Endothelial cell of umbilical vein (primary cell): ENCODE results near the gene SIRPA. TPM values are rescaled to one million over a fixed set of nuclear protein-coding genes. Genes with fewer than 3 reads are reported as not detected.

Source experiments
- BruUV-seq: library from RNA; stranded (reverse); fragments of 400-500 nt; replicated peaks from 2 replicates; lab custom pipeline; 2021; lab: Mats Ljungman, UMichigan
- CTCF ChIA-PET: fragments of 300-600, 350-600 bp; sonication (Branson Sonifier 250); formaldehyde crosslinking; loops from one replicate; lab custom pipeline; 2021; ENCODE audit warnings: antibody characterized with exemption, inconsistent platforms; lab: Charles Lee
- POLR2A ChIA-PET: fragments of 300-600, 350-600 bp; sonication (Branson Sonifier 250); formaldehyde crosslinking; loops from one replicate; lab custom pipeline; 2021; ENCODE audit warnings: antibody characterized with exemption, inconsistent platforms; lab: Charles Lee
- DNase-seq: peaks from one replicate; pipeline ENCODE4 v3.0.0-alpha.2; 2011; ENCODE audit warnings: low read depth, low spot score
- FAIRE-seq: peaks from 2 replicates; lab custom pipeline; 2011; peaks lifted over from hg19 to GRCh38; lab: Jason Lieb, UNC
- H2AFZ ChIP-seq: 2 replicates; pipeline ENCODE4 v1.6.0; 2012; ENCODE audit warnings: low read depth, low read length, control low read depth, inconsistent platforms
- H3K27ac ChIP-seq: 2 replicates; pipeline ENCODE4 v1.5.1; 2011; ENCODE audit warnings: low read depth, mild to moderate bottlenecking, control low read depth, low read length, moderate library complexity; ENCODE audit not compliant: insufficient read depth
- H3K27me3 ChIP-seq, 2 experiments: 2 replicates each; pipeline versions ENCODE4 v1.6.0 to v1.6.1; 2011; ENCODE audit warnings: low read length in 2 of 2, mixed read lengths in 1 of 2; ENCODE audit not compliant: control insufficient read depth in 2 of 2, insufficient read depth in 2 of 2
- H3K36me3 ChIP-seq, 2 experiments: 2 replicates in 1 of 2; 3 replicates in 1 of 2; pipeline ENCODE4 v1.5.1; 2011; ENCODE audit warnings: low read length in 2 of 2, mild to moderate bottlenecking in 1 of 2, moderate library complexity in 1 of 2; ENCODE audit not compliant: control insufficient read depth in 2 of 2, insufficient read depth in 2 of 2; ENCODE audit errors: extremely low read depth in 1 of 2
- H3K4me1 ChIP-seq: 3 replicates; pipeline ENCODE4 v1.5.1; 2011; ENCODE audit warnings: mild to moderate bottlenecking, low read length; ENCODE audit not compliant: control insufficient read depth, insufficient read depth; ENCODE audit errors: extremely low read depth
- H3K4me2 ChIP-seq: 2 replicates; pipeline ENCODE4 v1.6.1; 2011; ENCODE audit warnings: low read length, control low read depth, mixed read lengths; ENCODE audit not compliant: insufficient read depth
- H3K4me3 ChIP-seq, 3 experiments: fragments of 200-600 bp in 1 of 3; sonication (generic), shearing (Covaris generic) in 1 of 3; replicated peaks in 1 of 3; 2 replicates each; pipeline ENCODE4 v1.5.1; 2011 to 2016; ENCODE audit warnings: control low read depth in 3 of 3, low read length in 3 of 3, mild to moderate bottlenecking in 2 of 3, inconsistent platforms in 1 of 3, low read depth in 1 of 3, moderate library complexity in 1 of 3; ENCODE audit not compliant: insufficient read depth in 1 of 3
- H3K79me2 ChIP-seq: 2 replicates; pipeline ENCODE4 v1.6.0; 2012; ENCODE audit warnings: low read length, inconsistent platforms; ENCODE audit not compliant: control insufficient read depth, insufficient read depth
- H3K9ac ChIP-seq: replicated peaks from 2 replicates; pipeline ENCODE3; 2011; ENCODE audit warnings: low read length, control low read depth; ENCODE audit not compliant: insufficient read depth; ENCODE audit errors: extremely low read depth
- H3K9me1 ChIP-seq: replicated peaks from 3 replicates; pipeline ENCODE4 v1.6.0; 2011; ENCODE audit warnings: mild to moderate bottlenecking, low read length; ENCODE audit not compliant: control insufficient read depth, insufficient read depth; ENCODE audit errors: extremely low read depth
- H3K9me3 ChIP-seq: replicated peaks from 2 replicates; pipeline ENCODE4 v1.5.1; 2012; ENCODE audit warnings: low read length, inconsistent platforms; ENCODE audit not compliant: control insufficient read depth, insufficient read depth
- H4K20me1 ChIP-seq: replicated peaks from 2 replicates; pipeline ENCODE3; 2011; ENCODE audit warnings: mild to moderate bottlenecking, low read length; ENCODE audit not compliant: control insufficient read depth, insufficient read depth; ENCODE audit errors: extremely low read depth
- EZH2 ChIP-seq: IDR thresholded peaks from 2 replicates; pipeline ENCODE4 v1.6.1; 2012; ENCODE audit warnings: borderline replicate concordance, low read depth, mild to moderate bottlenecking, moderate library complexity, low read length, inconsistent platforms; ENCODE audit not compliant: severe bottlenecking
- FOS ChIP-seq: IDR thresholded peaks from 2 replicates; pipeline ENCODE4 v1.6.1; 2011; ENCODE audit warnings: mild to moderate bottlenecking, low read length, moderate library complexity, borderline replicate concordance; ENCODE audit not compliant: insufficient read depth
- GATA2 ChIP-seq: IDR thresholded peaks from 2 replicates; pipeline ENCODE4 v1.7.0; 2011; ENCODE audit warnings: low read depth, mild to moderate bottlenecking, moderate library complexity, mixed read lengths, low read length; ENCODE audit not compliant: insufficient read length, insufficient read depth
- JUN ChIP-seq: IDR thresholded peaks from 2 replicates; pipeline ENCODE4 v1.6.1; 2011; ENCODE audit warnings: borderline replicate concordance, low read depth; ENCODE audit not compliant: insufficient read length, insufficient read depth
- MYC ChIP-seq: IDR thresholded peaks from one replicate; pipeline ENCODE4 v1.6.1; 2011; ENCODE audit warnings: mild to moderate bottlenecking, low read depth, low read length
- POLR2A ChIP-seq: IDR thresholded peaks from 2 replicates; pipeline ENCODE4 v1.6.1; 2012; ENCODE audit warnings: low read depth, mild to moderate bottlenecking, control low read depth, low read length
- POLR2AphosphoS5 ChIP-seq: IDR thresholded peaks from 2 replicates; pipeline ENCODE4 v1.6.1; 2012; ENCODE audit warnings: low read depth, mild to moderate bottlenecking, control low read depth, low read length, moderate library complexity; ENCODE audit not compliant: insufficient read depth
- dilution Hi-C: fragments of 300-500 bp; cut with MboI; formaldehyde crosslinking; loops from one replicate; pipeline ENCODE4 v1.15.0; 2019; ENCODE audit warnings: low sequenced_read_pairs; ENCODE audit not compliant: extremely low pct_ligation_motif_present
- intact Hi-C: fragments of 100-400 bp; cut with micrococcal nuclease; formaldehyde crosslinking; loops from one replicate; pipeline ENCODE4 v1.10.0; 2022
- polyA plus RNA-seq, 4 experiments: library from polyadenylated mRNA; depleted of rRNA in 3 of 4; stranded (reverse) in 3 of 4; unstranded in 1 of 4; fragments of >200 nt; gene quantifications; 2 replicates each; pipeline versions ENCODE4 v1.2.1 to v1.2.3, GENCODE V29; 2011 to 2012; ENCODE audit warnings: missing spikeins in 1 of 4
- total RNA-seq: library from RNA; stranded (reverse); gene quantifications from 2 replicates; pipeline ENCODE4 v1.2.3, GENCODE V29; 2021
- TF ChIP-seq, protein P1 (sequence below), 2 donors: IDR thresholded peaks; 1 replicate in 1 of 2; 2 replicates in 1 of 2; pipeline ENCODE4 v1.5.1; 2011; ENCODE audit warnings: low read length in 2 of 2, mild to moderate bottlenecking in 2 of 2, moderate library complexity in 2 of 2, control low read depth in 1 of 2, inconsistent platforms in 1 of 2, low read depth in 1 of 2; ENCODE audit not compliant: insufficient read depth in 1 of 2; ENCODE audit errors: extremely low read depth in 1 of 2
- TF ChIP-seq, protein P2 (sequence below): IDR thresholded peaks from 2 replicates; pipeline ENCODE4 v1.6.1; 2011; ENCODE audit not compliant: insufficient read depth, insufficient read length

The SIRPA gene
- total and polyA plus RNA-seq, 2 donors (not counting 3 experiments of a cell fraction or from before 2014, with no cell fraction given) = 29.9 to 59.2 TPM

DNA sequence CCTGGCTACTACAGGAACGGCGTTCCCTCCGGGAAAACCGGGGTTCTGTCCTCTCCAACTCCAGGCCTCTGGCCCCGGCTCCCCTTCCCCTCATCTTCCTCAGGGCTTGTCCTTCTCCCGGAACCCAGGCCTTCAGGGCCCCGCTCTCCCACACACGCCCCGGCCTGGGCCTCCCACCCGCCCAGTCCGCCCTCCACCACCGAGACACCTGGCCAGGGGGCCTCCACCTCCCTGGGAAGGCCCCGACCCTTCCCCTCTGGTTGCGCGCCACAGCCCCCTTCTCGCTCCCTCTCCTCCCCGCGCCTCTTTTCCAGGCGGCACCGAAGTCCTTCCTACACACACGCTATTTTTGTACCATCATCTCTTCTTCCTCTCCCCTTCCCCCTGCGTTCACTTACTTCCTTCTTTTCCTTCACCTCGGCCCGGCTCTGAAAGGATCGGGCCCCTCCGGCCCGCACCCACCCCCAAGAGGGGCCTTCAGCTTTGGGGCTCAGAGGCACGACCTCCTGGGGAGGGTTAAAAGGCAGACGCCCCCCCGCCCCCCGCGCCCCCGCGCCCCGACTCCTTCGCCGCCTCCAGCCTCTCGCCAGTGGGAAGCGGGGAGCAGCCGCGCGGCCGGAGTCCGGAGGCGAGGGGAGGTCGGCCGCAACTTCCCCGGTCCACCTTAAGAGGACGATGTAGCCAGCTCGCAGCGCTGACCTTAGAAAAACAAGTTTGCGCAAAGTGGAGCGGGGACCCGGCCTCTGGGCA lies 1.3 kb upstream of the SIRPA start:
- Histone ChIP-seq H3K27me3 (no peaks in the 10 kb centered on the region), H3K4me2 (peak overlapping the region; percentile 38), H3K36me3 (no peaks in the 10 kb centered on the region), H3K9ac (peak overlapping the region; percentile 44), H3K4me1 (peaks cover 8% of the 10 kb centered on the region), H3K9me3 (no peaks in the 10 kb centered on the region), H3K9me1 (no peaks in the 10 kb centered on the region), H3K27ac (peak overlapping the region; percentile 68), H4K20me1 (no peaks in the 10 kb centered on the region), H2AFZ (peak overlapping the region; percentile 39), H3K4me3 (peak overlapping the region; percentile 25 to 70 (median 53)), H3K79me2 (peaks cover 21% of the 10 kb centered on the region)
- BruUV-seq = no TSS peak
- intact Hi-C loops = loop anchor here (10.0 kb wide), 2 partner anchors 211 to 389 kb away; partner anchors contain the start of gene STK35
- TF ChIP-seq POLR2A = no peak
- TF ChIP-seq POLR2AphosphoS5 = peak; percentile 13
- POLR2A ChIA-PET = no interaction called here
- no peak for DNase-seq
- dilution Hi-C loops = no loop called here
- CTCF ChIA-PET = interaction anchor here (1.0 to 1.3 kb wide), 3 partner anchors 92 to 278 kb away, joined by 3 to 6 read pairs (median 4); no protein-coding TSS in a partner anchor
- FAIRE-seq = peak; percentile 66

DNA sequence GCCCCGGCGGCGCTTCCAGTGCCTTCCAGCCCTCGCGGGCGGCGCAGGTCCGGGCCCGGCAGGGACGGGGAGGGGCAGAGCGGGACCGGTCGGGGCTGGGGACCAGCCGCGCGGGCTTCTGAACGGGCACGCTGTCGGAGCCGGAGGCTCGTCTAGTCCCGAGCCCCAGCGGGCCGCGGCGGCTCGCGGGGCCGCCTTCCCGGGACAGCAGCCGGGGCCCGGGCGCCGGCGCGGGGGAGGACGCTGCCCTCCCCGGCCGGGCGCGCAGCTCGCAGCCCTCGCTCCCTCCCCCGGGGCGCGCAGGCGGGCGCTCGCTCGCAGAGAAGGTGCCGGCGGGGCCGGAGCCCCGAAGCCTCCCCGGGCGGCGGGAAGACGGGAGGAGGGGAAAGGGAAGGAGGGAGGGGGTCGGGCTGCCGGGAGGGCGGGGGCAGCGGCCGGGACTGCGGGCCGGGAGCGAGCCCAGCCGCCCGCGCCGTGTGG lies 696 bp upstream of the SIRPA start:
- Histone ChIP-seq H3K79me2 (peaks cover 21% of the 10 kb centered on the region), H3K36me3 (no peaks in the 10 kb centered on the region), H3K27me3 (no peaks in the 10 kb centered on the region), H3K9me3 (no peaks in the 10 kb centered on the region), H3K4me3 (peak overlapping the region; percentile 25 to 70 (median 53)), H3K27ac (peak overlapping the region; percentile 68), H3K9me1 (no peaks in the 10 kb centered on the region), H3K4me2 (peak overlapping the region; percentile 6), H4K20me1 (no peaks in the 10 kb centered on the region), H3K9ac (peak overlapping the region; percentile 71), H3K4me1 (peaks cover 8% of the 10 kb centered on the region), H2AFZ (peak overlapping the region; percentile 38)
- BruUV-seq = no TSS peak
- FAIRE-seq = no peak
- ChIA-PET CTCF (interaction anchor here (1.0 to 1.3 kb wide), 3 partner anchors 92 to 278 kb away, joined by 3 to 6 read pairs (median 4); no protein-coding TSS in a partner anchor), POLR2A (no interaction called here)
- dilution Hi-C loops = no loop called here
- intact Hi-C loops = loop anchor here (10.0 kb wide), 2 partner anchors 210 to 390 kb away; partner anchors contain the start of gene STK35
- peak; percentile 73 for DNase-seq
- no peak for TF ChIP-seq MYC
- peak; percentile 45 for TF ChIP-seq POLR2A
- TF ChIP-seq, protein P1, sequence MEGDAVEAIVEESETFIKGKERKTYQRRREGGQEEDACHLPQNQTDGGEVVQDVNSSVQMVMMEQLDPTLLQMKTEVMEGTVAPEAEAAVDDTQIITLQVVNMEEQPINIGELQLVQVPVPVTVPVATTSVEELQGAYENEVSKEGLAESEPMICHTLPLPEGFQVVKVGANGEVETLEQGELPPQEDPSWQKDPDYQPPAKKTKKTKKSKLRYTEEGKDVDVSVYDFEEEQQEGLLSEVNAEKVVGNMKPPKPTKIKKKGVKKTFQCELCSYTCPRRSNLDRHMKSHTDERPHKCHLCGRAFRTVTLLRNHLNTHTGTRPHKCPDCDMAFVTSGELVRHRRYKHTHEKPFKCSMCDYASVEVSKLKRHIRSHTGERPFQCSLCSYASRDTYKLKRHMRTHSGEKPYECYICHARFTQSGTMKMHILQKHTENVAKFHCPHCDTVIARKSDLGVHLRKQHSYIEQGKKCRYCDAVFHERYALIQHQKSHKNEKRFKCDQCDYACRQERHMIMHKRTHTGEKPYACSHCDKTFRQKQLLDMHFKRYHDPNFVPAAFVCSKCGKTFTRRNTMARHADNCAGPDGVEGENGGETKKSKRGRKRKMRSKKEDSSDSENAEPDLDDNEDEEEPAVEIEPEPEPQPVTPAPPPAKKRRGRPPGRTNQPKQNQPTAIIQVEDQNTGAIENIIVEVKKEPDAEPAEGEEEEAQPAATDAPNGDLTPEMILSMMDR (IDR thresholded peaks at IDR 0.05; ENCODE audit: extremely low read depth in 1 of 2, insufficient read depth in 1 of 2, low read depth in 1 of 2, low read length in 2 of 2) = no peak
- TF ChIP-seq EZH2 = no peak
- TF ChIP-seq POLR2AphosphoS5 = peak; percentile 23
- TF ChIP-seq JUN = no peak
- peak; percentile 38 for TF ChIP-seq FOS
- TF ChIP-seq, protein P2, sequence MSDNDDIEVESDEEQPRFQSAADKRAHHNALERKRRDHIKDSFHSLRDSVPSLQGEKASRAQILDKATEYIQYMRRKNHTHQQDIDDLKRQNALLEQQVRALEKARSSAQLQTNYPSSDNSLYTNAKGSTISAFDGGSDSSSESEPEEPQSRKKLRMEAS = no peak
- no peak for TF ChIP-seq GATA2
